Measurements from ENCODE around the gene OR4D1.

OR4D1 gene

DNA sequence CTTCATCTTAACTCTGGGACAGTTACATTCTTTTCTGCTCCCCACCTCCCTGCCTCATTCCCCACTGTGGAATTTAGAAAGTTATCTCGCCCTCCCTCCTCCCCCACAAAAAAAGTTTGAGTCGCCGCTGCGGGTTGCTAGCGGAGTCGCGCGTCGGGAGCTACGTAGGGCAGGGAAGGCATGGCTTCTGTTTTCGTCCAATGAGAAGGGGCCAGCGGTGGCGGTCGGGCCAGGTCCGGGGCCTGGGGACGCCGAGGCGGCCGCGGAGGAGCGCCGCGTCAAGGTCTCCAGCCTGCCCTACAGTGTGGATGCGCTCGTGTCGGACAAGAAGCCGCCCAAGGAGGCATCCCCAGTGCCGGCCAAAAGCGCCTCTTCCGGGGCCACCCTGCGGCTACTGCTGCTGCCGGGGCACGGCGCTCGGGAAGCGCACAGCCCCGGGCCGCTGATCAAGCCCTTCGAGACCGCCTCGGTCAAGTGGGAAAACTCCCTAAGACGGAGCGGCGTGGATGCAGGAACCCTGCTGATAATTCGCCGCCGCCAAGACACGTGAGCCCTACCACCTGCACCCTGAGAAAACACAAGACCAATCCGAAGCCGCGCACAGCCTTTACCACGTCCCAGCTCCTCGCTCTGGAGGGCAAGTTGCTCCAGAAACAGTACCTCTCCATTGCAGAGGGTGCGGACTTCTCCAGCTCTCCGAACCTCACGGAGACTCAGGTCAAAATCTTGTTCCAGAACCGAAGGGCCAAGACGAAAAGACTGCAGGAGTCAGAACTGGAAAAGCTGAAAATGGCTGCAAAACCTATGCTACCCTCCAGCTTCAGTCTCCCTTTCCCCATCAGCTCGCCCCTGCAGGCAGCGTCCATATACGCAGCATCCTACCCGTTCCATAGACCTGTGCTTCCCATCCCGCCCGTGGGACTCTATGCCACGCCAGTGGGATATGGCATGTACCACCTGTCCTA lies 8.9 kb downstream of the OR4D1 start:
- TF ChIP-seq, protein P1, sequence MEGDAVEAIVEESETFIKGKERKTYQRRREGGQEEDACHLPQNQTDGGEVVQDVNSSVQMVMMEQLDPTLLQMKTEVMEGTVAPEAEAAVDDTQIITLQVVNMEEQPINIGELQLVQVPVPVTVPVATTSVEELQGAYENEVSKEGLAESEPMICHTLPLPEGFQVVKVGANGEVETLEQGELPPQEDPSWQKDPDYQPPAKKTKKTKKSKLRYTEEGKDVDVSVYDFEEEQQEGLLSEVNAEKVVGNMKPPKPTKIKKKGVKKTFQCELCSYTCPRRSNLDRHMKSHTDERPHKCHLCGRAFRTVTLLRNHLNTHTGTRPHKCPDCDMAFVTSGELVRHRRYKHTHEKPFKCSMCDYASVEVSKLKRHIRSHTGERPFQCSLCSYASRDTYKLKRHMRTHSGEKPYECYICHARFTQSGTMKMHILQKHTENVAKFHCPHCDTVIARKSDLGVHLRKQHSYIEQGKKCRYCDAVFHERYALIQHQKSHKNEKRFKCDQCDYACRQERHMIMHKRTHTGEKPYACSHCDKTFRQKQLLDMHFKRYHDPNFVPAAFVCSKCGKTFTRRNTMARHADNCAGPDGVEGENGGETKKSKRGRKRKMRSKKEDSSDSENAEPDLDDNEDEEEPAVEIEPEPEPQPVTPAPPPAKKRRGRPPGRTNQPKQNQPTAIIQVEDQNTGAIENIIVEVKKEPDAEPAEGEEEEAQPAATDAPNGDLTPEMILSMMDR (IDR thresholded peaks at IDR 0.05; ENCODE audit: extremely low read depth, missing control alignments), result no peak
- no peak for DNase-seq (ENCODE audit: low spot score)

DNA sequence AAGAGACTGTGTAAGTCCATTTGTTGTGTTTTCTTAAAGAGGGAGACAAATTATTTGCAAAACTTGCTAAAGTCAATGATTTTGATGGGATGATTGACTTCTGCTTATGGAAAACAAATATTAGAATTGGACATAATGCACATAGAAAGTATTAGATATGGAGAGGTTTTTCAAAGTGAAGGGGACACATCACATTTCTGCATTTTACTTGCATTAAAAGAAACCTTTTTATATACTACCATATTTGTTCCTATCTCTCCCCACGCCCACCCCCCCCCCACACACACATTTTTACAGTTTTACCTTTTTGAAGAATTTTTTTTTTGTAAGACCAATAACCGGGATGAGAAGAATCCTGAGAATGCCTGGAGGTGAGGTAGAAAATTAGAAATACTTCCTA lies 10.0 kb downstream of the OR4D1 start:
- no peak for DNase-seq (ENCODE audit: low spot score)
- TF ChIP-seq, protein P1 (IDR thresholded peaks at IDR 0.05; ENCODE audit: extremely low read depth, missing control alignments), result no peak

DNA sequence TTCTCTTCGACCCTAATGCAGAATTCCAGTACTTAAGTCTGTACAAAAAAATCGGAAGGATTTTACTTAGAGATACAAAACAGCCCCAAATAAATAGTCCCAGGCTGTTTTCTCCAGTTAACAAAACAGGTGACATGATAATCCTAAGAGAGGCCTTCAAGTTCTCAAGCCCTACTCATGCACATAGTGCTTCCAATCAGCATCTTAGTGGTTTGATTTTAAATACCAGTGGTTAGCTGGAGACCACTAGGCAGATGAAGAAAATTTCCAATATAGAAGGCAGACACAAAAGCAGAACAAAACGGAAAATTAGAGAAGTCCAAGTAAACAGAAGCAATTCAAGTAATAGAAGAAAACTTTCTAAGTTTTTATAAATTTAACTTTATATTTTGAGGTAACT lies 13.4 kb downstream of the OR4D1 start:
- no peak for DNase-seq (ENCODE audit: low spot score)
- TF ChIP-seq, protein P1 (IDR thresholded peaks at IDR 0.05; ENCODE audit: extremely low read depth, missing control alignments), result no peak

DNA sequence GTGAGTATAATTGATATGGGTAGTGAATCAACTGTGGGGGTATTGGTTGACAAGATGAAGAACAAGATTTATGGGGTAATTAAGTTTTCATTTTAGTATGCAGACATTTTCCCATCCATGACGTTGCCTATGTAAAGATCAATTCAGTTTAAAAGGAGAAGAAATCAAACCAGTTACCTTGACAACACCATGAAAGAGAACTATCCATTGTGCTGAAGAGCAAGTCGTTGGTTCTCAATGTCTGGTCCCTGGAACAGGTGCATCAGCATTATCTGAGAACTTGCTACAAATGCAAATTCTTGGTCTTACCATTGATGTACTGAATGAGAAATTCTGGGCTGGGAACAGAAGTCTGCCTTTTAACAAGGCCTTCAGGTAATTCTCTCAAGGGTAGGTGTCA lies 17.8 kb downstream of the OR4D1 start:
- DNase-seq (ENCODE audit: low spot score), result no peak
- TF ChIP-seq, protein P1 (IDR thresholded peaks at IDR 0.05; ENCODE audit: extremely low read depth, missing control alignments), result no peak

DNA sequence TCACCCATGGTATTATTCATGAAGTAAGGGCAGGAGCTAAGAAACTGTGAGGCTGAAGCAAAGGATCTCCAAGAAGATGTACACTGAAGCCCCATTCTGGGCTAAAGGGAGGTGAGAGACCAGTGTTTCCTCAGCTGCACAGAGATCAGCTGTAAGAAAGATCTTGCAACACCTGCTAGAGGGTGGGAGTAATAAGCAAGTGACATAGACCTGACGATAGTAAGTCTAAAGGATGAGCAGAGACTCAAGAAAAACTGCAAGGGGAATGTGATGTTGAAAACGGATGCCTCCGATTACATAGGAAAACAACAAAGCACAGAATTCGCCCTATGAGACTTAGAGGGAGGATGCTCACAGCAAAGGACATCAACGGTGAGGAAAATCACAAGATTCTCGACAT lies 18.5 kb downstream of the OR4D1 start, which contains the start of gene OR4D2:
TSS of gene OR4D2 (plus strand) at position 301 of the 400 bp plus-strand sequence. CDS start 2,674 bp downstream, outside the sequence.
- TF ChIP-seq, protein P1 (IDR thresholded peaks at IDR 0.05; ENCODE audit: extremely low read depth, missing control alignments), result no peak

DNA sequence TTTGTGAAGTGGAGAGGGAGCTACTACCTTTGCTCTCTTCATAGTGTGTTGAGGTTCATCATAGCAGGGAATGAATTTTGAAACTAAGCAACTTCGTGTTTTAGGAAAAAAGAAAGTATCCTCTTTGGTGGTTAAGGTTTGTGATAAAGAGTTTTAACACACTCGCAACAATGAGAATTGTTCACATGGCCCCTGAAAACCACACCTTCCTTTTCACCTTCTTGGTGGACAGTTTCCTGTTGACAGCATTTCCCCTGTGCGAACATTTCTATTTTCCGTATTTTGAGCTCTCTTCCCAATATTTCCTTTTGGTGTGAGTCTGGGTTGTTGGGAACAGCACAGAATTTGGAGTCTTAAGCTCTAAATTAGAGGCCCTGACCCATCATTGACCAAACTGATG lies 22.4 kb downstream of the OR4D1 start:
- DNase-seq (ENCODE audit: low spot score), result no peak
- TF ChIP-seq, protein P1 (IDR thresholded peaks at IDR 0.05; ENCODE audit: extremely low read depth, missing control alignments), result no peak

More for the DNA sequence above, 18.5 kb downstream of the OR4D1 start, which contains the start of gene OR4D2:
- no peak for DNase-seq (ENCODE audit: low spot score)

DNA sequence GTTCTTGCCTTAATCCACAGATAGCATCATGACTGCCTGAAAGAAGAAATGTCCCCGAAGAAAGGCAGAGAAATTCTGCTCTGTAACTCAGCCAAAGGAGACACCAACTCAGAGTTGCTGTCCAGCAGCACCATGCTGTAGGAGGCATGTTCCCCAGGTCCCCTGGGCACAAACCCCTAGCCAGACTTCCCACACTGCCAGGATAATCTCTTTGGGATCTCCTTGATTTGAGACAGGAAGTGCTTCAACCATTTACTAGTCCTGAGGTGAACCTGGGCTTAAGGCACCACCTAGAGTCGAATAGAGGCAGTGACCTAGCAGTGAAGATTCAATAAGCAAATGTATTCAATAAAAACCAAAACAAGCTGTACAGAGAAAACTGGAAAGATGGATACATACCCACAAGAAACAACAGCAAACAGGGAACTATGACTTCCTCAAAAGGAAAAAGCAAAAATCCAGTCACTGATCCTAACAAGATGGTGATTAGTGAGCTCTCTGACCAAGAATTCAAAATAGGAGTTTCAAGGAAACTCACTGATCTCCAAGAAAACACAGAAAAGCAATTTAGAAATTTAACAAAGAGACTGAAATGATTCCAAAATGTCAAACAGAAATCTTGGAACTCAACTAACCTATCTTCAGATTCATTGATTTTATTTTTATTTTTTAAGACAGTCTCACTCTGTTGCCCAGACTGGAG lies 24.3 kb downstream of the OR4D1 start:
- TF ChIP-seq, protein P1 (IDR thresholded peaks at IDR 0.05; ENCODE audit: extremely low read depth, missing control alignments), result peak; percentile 23
- DNase-seq (ENCODE audit: low spot score), result peak; percentile 58
